ENCODE data around the gene GPR50. TPM values are rescaled to one million over a fixed set of nuclear protein-coding genes. Genes with fewer than 3 reads are reported as not detected.

Gene GPR50
- total RNA-seq (2022; extraction: Qiagen RNA extraction; ENCODE audit: low read depth) = 0.07 to 0.23 TPM (median 0.17 TPM) in 4 of 5 replicates, not detected in the other

DNA sequence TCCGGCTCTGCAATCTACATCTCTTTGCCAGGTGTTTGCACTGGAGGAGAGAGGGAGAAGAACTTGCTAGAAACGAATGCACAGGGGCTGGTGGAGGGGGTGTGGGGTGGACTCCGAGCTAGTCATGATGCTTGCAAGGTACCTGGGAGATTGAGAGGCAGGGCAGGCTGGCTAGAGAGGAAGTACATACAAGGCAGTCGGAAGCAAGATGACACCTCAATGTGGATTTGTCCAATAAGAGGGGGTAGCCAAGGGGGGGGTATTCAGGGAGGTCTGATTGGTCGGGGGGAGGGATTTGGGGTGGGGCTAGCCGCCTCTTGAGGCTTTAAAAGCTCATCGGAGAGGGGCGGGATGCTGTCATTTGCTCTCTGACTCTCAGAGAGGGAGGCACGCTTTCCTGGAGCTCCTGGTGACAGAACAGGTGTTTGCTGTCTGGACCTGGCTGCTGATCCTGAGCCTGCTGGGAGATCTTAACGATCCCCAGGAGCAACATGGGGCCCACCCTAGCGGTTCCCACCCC, at the start of gene GPR50:
GPR50 (plus strand) TSS at position 354 of the 520 bp plus-strand sequence; CDS start at position 492, 138 bp downstream.

Other genes starting within 250 kb of the GPR50 start
- gene HMGB3, start 193.2 kb upstream of the GPR50 start, total RNA-seq (2022; extraction: Qiagen RNA extraction; ENCODE audit: low read depth) = 120 to 177 TPM (median 147 TPM) in 5 replicates
- gene VMA21, start 220.6 kb downstream of the GPR50 start, total RNA-seq (2022; extraction: Qiagen RNA extraction; ENCODE audit: low read depth) = 19.1 to 33.2 TPM (median 27.8 TPM) in 5 replicates